GM19238 (cell line): ENCODE measurements around the gene HLA-B.

Source experiments
- DNase-seq: peaks from one replicate; pipeline ENCODE4 v3.0.0; 2011; ENCODE audit warnings: low spot score; ENCODE audit not compliant: insufficient read length

The HLA-B gene

DNA sequence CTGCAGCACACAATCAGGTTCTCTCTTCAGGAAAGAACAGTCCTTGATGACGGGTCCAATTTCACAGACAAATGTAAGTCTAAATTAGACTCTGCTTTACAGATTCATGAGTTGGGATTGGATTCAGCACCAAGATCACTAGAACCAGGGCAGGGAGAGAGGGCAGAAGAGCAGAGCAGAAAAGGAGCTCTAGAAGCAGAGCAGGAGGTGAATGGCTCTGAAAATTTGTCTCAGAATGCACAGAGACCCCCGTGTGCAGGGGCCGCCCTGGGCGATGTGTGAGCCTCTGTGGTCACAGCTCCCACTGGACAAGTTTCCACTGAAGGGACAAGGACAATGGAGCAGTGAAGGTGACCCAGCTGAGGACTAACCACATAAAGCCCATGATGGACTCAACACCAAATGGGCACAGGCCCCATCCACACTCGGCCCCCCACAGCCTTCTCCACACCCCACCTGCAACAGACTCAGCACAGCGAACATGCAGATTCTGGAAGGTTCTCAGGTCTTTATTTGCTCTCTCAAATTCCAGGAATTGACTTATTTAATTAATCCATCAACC lies 3.5 kb downstream of the HLA-B start:
- no peak for DNase-seq

- no peak for DNase-seq
Observed at GRCh38 chr6:31352683-31353383, 4.1 kb downstream of the HLA-B start.

- DNase-seq = no peak
Observed at GRCh38 chr6:31352310-31352682, 4.7 kb downstream of the HLA-B start.

DNA sequence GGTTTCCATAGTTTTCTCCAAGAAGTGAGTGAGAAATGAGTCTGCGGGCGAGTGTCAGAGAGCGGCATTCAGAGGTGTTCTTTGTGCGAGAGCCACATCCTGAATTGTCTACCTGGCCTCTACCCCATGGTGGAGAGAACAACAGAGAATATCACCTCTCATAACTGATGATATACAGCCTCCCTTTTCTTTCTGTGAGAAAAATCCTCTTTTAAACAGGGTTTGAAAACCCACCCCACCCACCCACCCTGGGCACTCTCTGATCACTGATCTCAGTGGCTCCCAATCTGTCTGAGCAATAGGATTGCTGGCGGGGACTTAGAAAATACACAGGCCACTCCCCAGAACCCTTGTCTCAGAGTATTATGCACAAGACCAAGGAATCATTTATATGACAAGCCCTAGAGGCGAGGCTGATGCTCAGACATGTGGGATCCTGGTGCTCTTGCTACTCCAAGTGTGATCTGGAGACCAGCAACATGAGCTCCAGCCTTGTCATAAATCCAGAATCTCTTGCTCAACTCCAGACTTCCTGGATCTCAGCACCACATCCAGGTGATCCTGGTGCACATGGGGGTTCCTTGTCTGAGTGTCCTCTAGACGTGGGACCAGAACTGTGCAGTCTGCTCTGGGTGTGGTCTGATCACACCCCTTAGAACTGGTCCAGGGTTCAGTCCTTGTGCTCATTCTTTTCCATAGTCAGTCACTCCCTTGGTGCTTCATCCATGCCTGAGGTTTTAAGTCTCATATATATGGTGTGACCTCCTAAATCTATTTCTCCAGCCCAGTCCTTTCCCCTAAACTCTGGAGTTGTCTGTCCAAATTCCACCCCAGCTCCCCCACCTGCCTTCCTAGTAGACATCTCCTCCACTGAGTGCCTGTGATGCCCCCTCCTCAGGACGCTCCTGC lies 5.3 kb downstream of the HLA-B start:
- no peak for DNase-seq

GRCh38 chr6:31351033-31351380 lies 6.0 kb downstream of the HLA-B start:
- no peak for DNase-seq

DNA sequence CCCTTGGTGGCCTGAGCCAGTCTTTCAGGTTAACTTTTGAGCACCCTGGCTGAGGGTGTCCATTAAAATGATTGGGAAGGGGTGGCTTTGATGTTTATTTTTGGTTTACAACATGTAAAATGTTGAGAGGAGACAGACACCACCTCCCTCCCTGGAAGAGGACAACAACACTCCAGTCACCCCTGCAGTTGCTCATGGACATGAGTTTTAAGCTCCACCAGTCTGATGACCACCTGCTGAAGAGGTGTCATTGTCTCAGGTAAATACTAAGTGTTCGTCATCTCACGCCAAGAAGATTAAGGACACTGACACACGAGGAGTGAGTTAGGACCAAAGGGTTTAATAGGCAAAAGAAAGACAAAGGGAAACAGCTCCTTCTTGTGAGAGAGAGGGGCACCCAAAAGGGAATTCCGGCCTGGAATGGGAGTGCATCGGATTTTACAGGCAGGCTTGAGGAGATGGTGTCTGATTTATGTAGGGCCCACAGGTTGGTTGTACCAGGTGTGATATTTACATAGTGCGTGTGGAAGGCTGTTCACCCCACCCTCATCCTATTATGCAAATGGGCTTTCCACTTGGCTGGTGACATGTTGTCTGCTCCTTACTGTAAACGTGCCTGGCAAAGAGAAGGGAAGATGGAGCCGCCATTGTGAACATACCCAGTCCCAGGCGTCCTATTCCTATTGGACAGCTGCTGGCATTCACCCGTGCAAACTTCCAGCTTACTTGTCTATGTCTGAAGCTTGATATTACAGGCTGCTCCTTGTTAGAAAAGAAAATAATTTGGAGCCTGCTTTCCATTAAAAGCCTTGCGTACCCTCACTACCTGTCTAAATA lies 6.6 kb downstream of the HLA-B start:
- DNase-seq = no peak

GRCh38 chr6:31349301-31349700 lies 7.7 kb downstream of the HLA-B start:
- no peak for DNase-seq

DNA sequence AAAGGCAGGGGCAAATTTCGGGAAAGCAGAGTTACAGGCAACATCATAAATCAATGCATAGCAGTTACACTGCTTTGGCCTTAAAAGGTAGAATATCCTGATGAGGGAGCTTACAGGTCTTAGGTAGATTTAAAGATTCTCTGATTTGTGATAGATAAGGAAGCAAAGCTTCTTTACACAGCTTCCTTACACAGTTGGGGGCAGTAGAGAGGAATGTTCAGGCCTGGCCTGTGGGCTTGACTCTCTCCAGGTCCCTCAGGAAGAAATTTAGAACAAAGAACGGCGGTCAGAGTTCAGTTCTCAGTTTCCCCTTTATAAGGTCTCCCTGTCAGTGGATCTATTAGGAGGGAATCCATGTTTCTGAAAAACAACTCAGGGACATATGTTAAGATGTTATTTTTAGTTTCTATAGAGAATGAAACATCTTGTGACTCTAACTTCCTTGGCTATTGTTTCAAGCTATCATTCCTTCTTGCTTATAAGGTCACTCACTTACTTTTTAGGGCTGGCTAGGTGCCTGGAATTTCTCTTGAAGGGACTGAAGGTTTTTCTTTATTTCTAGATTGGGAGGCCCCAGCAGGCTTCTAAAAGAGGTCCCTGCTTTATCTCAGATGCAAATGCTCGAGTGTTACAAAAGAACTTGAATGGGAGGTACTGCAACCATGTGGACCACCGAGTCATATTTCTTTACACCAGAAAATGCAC lies 11.8 kb downstream of the HLA-B start:
- no peak for DNase-seq

- DNase-seq = no peak
Observed at GRCh38 chr6:31340228-31340627, 16.8 kb downstream of the HLA-B start.

GRCh38 chr6:31339210-31339609 lies 17.8 kb downstream of the HLA-B start:
- no peak for DNase-seq

DNA sequence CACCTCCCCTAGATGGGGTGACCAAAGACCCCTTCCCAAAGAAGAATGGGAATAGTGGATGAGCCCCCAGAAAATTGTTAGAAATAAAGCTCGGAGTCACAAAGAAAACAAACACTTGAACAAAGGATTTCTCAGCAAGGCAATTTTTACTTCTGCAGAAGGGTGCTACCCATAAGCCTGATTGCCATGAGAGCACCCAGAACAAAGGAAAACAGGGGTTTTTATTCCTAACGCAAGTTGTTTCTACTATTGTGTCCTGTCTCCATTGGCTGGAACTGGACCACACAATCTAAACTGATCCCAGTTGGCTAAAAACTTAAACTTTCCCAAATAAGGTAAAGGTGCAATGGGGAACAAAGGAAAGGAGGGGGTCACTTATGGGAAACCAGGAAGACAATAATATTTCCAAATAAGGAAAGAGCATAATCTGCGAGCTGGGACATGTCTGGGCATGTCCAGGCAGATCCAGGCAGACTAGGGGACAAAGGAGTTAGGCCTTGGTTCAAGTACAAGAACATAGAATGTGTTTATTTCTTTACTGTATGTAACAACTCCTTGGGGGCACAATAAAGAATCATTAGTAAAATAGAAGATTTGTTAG lies 20.0 kb downstream of the HLA-B start:
- no peak for DNase-seq

DNA sequence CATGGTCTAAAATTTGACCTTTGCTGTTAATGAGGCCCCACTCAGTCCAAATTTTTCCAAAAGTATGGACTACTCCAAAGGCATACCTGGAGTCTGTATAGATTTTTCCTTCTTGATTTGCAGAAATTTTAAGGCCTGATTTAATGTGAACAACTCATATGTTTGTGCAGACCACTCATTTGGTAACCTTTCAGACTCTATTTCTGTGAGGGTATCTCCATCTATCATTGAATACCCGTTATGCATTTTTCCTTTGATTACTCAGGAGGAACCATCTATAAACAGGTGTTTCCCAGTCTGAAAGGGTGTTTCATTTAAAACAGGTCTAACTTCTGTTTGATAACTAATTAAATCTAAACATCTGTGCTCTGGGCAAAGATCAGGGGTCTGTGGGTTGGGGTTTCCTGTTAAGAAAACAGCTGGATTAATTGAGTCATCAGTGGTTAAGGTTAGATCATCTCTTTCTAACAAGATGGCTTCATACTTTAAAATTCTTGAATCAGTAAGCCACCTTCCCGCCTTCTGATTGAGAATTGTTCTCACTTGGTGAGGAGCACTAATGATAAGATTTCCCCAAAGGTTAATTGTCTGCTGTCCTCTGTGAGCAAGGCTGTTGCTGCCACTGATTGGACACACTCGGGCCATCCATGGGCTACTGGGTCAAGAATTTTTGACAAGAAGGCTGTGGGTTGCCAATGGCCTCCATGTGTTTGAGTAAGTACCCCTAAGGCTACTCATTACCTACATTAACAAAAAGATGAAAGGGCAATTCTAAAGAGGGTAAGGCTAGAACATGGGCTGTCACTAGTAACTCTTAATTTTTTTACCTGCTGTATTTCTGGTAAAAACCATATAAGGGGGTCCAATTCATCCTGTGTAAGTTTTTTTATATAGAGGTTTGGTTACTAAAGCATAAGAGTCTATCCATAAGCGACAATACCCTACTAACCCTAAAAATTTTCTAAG lies 24.1 kb downstream of the HLA-B start:
- DNase-seq = no peak

- no peak for DNase-seq
Observed at GRCh38 chr6:31328355-31328960, 28.5 kb downstream of the HLA-B start.

DNA sequence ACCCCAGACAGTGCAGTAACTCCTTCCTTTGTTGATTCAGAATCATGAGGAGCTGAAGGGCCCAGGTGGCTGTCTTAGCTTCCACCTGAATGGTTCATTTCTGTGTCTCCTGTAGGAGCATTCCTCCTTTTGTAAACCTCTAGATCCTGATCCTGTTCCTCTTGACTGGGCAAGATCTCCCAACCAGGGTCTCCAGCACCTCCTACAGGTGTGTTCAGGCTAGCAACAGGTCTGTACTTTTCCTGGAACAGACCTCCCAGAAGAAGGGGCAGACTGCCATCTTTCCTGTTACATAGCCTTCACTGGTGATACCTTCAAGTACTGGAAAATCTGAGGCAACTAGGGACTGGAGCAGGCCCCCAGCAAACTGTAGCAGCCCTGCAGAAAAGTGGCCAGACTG lies 35.2 kb downstream of the HLA-B start:
- no peak for DNase-seq

DNA sequence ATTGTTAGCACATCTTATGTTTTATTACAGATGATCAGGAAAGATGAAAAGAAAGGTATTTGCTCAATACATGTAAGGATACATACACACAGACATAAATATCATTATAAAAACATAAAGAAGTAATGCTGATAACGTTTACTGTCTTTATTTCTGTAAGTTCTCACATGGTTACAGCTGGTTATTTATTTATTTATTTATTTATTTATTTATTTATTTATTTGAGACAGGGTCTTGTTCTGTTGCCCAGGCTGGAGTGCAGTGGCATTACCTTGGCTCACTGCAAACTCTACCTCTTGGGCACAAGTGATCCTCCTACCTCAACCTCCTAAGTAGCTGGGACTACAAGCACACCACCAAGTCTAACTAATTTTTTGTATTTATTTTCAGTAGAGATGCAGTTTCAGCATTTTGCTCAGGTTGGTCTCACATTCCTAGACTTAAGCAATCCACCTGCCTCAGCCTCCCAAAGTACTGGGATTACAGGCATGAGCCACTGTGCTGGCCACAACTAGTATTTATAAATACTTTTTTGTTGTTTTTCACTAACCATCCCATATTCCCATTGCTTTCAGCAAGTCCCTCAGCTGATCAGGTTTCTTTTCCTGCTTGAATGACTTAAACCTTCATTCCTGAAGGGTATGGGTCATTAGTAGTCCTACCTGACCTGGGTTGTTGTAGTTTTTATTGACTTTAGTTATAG lies 35.8 kb downstream of the HLA-B start:
- DNase-seq = no peak

- no peak for DNase-seq
Observed at GRCh38 chr6:31317036-31317435, 39.9 kb downstream of the HLA-B start.

DNA sequence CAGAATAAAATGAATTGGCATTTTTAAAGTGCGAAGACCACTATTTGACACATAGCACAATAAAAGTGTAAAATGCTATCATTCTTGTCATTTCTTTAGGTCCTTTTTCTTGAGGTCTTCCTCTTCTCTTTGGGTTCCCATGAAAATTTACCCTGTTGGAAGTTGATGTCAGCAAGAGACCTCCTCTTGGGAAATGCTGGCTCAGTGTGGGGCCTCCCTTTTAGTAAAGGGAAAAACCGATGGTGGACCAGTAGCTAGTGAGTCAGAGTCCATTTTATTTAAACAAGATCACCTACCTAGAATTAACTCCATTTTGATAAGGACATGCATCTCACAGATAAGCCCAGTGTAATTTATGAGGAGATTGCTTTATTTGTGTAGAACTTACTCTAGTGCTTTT lies 47.3 kb downstream of the HLA-B start:
- DNase-seq = no peak

DNA sequence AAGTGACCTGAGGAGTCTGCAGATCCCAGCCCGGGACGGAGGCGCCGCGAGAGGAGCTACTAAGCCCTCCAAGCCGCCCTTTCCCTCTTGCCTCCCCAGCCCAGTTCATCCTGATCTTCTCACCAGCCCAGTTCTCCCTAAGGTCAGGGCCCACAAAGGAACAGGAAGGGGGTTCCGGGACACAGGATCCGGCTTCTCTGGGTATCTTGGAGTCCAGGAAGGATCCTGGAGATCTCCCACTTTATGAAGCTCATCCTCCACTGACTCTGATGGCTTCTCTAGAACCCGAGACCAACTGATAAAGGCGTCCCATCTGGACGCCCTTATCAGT lies 48.2 kb downstream of the HLA-B start:
- no peak for DNase-seq
